Osteoblast (primary cell): Measurements from ENCODE around the gene RSRC1. TPM values are rescaled to one million over a fixed set of nuclear protein-coding genes. Genes with fewer than 3 reads are reported as not detected.

ENCODE experiments used
- DNase-seq: peaks from one replicate; pipeline ENCODE4 v3.0.0; 2011; ENCODE audit warnings: low spot score, mixed read lengths; ENCODE audit not compliant: insufficient read length; ENCODE audit errors: missing footprints
- H2AFZ ChIP-seq: 2 replicates; pipeline ENCODE4 v1.6.0; 2011; ENCODE audit warnings: mild to moderate bottlenecking, low read length
- H3K27ac ChIP-seq: 2 replicates; pipeline ENCODE4 v1.5.1; 2011; ENCODE audit warnings: mild to moderate bottlenecking, low read depth, low read length, moderate library complexity
- H3K27me3 ChIP-seq: 2 replicates; pipeline ENCODE4 v1.6.0; 2012; ENCODE audit warnings: mild to moderate bottlenecking, control low read depth, inconsistent platforms, low read length, moderate library complexity; ENCODE audit not compliant: insufficient read depth
- H3K36me3 ChIP-seq: 2 replicates; pipeline ENCODE4 v1.5.1; 2011; ENCODE audit warnings: mild to moderate bottlenecking, low read length, control low read depth, moderate library complexity; ENCODE audit not compliant: insufficient read depth
- H3K4me1 ChIP-seq: 2 replicates; pipeline ENCODE4 v1.5.1; 2011; ENCODE audit warnings: mild to moderate bottlenecking, low read length, control low read depth, moderate library complexity; ENCODE audit not compliant: insufficient read depth
- H3K4me2 ChIP-seq: 2 replicates; pipeline ENCODE4 v1.6.0; 2011; ENCODE audit warnings: mild to moderate bottlenecking, low read length; ENCODE audit not compliant: insufficient read depth
- H3K4me3 ChIP-seq: fragments of 200-600 bp; sonication (generic); 3 replicates; pipeline ENCODE4 v1.5.1; 2012; ENCODE audit warnings: mild to moderate bottlenecking, low read length, inconsistent platforms; ENCODE audit not compliant: insufficient read depth
- H3K79me2 ChIP-seq: 2 replicates; pipeline ENCODE4 v1.6.0; 2012; ENCODE audit warnings: mild to moderate bottlenecking, low read length, control low read depth, inconsistent platforms; ENCODE audit not compliant: insufficient read depth
- H3K9me3 ChIP-seq: 2 replicates; pipeline ENCODE4 v1.5.1; 2011; ENCODE audit warnings: low read depth, low read length, control low read depth
- H4K20me1 ChIP-seq: 2 replicates; pipeline ENCODE4 v1.6.0; 2012; ENCODE audit warnings: mild to moderate bottlenecking, low read length, control low read depth; ENCODE audit not compliant: insufficient read depth
- CTCF ChIP-seq: IDR thresholded peaks from 2 replicates; pipeline ENCODE4 v1.5.1; 2011; ENCODE audit warnings: mild to moderate bottlenecking, low read depth, low read length, moderate library complexity; ENCODE audit errors: extremely low read depth
- total RNA-seq: library from RNA; depleted of rRNA; stranded (reverse); fragments of >200 nt; gene quantifications from 2 replicates; pipeline ENCODE4 v1.2.3, GENCODE V29; 2012

RSRC1 gene
- total RNA-seq, 1 donor = 69.8 TPM

- Histone ChIP-seq H3K27ac (no peak overlapping the region), H3K4me3 (no peak overlapping the region), H3K9me3 (no peaks in the 10 kb centered on the region), H3K79me2 (no peaks in the 10 kb centered on the region), H2AFZ (no peak overlapping the region), H3K4me1 (no peaks in the 10 kb centered on the region), H3K4me2 (no peak overlapping the region), H3K27me3 (no peaks in the 10 kb centered on the region), H4K20me1 (no peaks in the 10 kb centered on the region), H3K36me3 (no peaks in the 10 kb centered on the region)
- no peak for DNase-seq
- TF ChIP-seq CTCF = no peak
These were observed 453.2 kb downstream of the RSRC1 start for GRCh38 chr3:158563076-158563475.

- no peaks in the 10 kb centered on the region for H3K4me1 ChIP-seq
- no peaks in the 10 kb centered on the region for H3K36me3 ChIP-seq
- peaks cover 3% of the 10 kb centered on the region for H3K27me3 ChIP-seq
- H3K9me3 ChIP-seq = no peaks in the 10 kb centered on the region
- no peak overlapping the region for H3K4me2 ChIP-seq
- H3K4me3 ChIP-seq = no peak overlapping the region
- TF ChIP-seq CTCF = no peak
- DNase-seq = no peak
- no peak overlapping the region for H3K27ac ChIP-seq
- no peak overlapping the region for H2AFZ ChIP-seq
- H3K79me2 ChIP-seq = no peaks in the 10 kb centered on the region
- H4K20me1 ChIP-seq = no peaks in the 10 kb centered on the region
These were observed 455.2 kb downstream of the RSRC1 start for GRCh38 chr3:158565076-158565475.

- H3K4me2 ChIP-seq = no peak overlapping the region
- no peaks in the 10 kb centered on the region for H3K79me2 ChIP-seq
- H3K4me3 ChIP-seq = no peak overlapping the region
- no peak overlapping the region for H3K27ac ChIP-seq
- peaks cover 3% of the 10 kb centered on the region for H3K27me3 ChIP-seq
- H2AFZ ChIP-seq = no peak overlapping the region
- TF ChIP-seq CTCF = no peak
- no peak for DNase-seq
- H3K36me3 ChIP-seq = no peaks in the 10 kb centered on the region
- no peaks in the 10 kb centered on the region for H3K9me3 ChIP-seq
- no peaks in the 10 kb centered on the region for H4K20me1 ChIP-seq
- H3K4me1 ChIP-seq = peaks cover 9% of the 10 kb centered on the region
These were observed 458.9 kb downstream of the RSRC1 start for GRCh38 chr3:158568784-158569183.

GRCh38 chr3:158569794-158570193 lies 459.9 kb downstream of the RSRC1 start:
- H3K9me3 ChIP-seq = no peaks in the 10 kb centered on the region
- peaks cover 9% of the 10 kb centered on the region for H3K4me1 ChIP-seq
- peaks cover 3% of the 10 kb centered on the region for H3K27me3 ChIP-seq
- TF ChIP-seq CTCF = no peak
- no peak overlapping the region for H3K27ac ChIP-seq
- no peak overlapping the region for H3K4me3 ChIP-seq
- no peak for DNase-seq
- no peaks in the 10 kb centered on the region for H3K79me2 ChIP-seq
- H4K20me1 ChIP-seq = no peaks in the 10 kb centered on the region
- no peaks in the 10 kb centered on the region for H3K36me3 ChIP-seq
- no peak overlapping the region for H3K4me2 ChIP-seq
- H2AFZ ChIP-seq = no peak overlapping the region
